ENCODE data around the gene APH1A. TPM values are rescaled to one million over a fixed set of nuclear protein-coding genes. Genes with fewer than 3 reads are reported as not detected.

APH1A gene
- total and polyA plus RNA-seq, 9 of the 15 experiments (the other 6 are each of a cell fraction or from before 2014, with no cell fraction given) = 5.6 to 123 (median 77.0) TPM

DNA sequence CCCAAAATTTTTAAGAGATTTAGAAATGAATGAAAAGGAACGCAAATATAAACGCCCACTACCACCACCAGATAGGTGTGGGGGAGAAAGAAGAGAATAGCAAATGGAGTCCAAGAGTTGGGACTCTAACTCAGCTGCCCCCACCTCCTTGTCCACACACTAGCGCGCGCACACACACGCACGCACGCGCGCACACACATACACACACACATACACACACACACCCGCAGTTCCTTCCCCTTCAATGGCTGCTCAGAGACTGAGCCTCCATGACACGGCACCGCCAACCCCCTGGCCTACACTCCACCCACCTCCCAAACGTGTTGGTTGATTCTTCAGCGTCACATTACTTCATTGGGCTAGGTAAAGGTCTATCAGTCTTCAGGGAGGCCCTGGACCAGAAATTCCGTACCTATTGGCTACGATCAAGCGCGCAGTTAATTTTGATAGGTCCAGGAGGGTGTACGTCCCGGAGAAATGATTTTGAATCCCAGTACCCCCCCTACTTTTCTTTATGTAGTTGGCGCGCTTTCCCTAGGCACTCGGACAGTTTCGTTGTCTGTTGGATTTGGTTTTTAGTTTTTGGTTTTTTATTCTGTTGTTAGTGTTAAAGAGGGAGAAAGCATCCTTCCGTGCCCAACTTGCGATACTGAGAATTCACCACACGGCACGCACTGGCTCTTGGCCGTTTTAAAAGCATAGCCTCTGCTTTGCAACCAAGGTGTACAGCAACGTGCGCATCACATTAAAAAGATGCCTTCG lies 32.8 kb downstream of the APH1A start, which contains the start of gene ANP32E (continued):
- TF ChIP-seq ZZZ3 (IDR thresholded peaks at IDR 0.05) (no peak), ETS2 (tag; IDR thresholded peaks at IDR 0.05; ENCODE audit: borderline replicate concordance, poor library complexity, severe bottlenecking) (no peak), YBX1 (IDR thresholded peaks at IDR 0.05) (no peak), ETV5 (CRISPR knock-in tag; IDR thresholded peaks at IDR 0.05; ENCODE audit: low read depth) (no peak), PHB2 (IDR thresholded peaks at IDR 0.05; ENCODE audit: low read depth) (peak; percentile 45; the same call in 1 of the 2 replicates), ZKSCAN1 (IDR thresholded peaks at IDR 0.05; ENCODE audit: low read depth, low read length) (no peak), ZNF57 (CRISPR knock-in tag; IDR thresholded peaks at IDR 0.05) (no peak), ZNF143 (CRISPR knock-in tag; IDR thresholded peaks at IDR 0.05) (no peak), PTBP1 (IDR thresholded peaks at IDR 0.05; ENCODE audit: low read depth, low read length) (no peak), DMBX1 (CRISPR knock-in tag; IDR thresholded peaks at IDR 0.05; ENCODE audit: borderline replicate concordance) (no peak), PHB (CRISPR knock-in tag; IDR thresholded peaks at IDR 0.05) (no peak), ZNF23 (CRISPR knock-in tag; IDR thresholded peaks at IDR 0.05) (no peak)
- TF ChIP-seq, protein P1, sequence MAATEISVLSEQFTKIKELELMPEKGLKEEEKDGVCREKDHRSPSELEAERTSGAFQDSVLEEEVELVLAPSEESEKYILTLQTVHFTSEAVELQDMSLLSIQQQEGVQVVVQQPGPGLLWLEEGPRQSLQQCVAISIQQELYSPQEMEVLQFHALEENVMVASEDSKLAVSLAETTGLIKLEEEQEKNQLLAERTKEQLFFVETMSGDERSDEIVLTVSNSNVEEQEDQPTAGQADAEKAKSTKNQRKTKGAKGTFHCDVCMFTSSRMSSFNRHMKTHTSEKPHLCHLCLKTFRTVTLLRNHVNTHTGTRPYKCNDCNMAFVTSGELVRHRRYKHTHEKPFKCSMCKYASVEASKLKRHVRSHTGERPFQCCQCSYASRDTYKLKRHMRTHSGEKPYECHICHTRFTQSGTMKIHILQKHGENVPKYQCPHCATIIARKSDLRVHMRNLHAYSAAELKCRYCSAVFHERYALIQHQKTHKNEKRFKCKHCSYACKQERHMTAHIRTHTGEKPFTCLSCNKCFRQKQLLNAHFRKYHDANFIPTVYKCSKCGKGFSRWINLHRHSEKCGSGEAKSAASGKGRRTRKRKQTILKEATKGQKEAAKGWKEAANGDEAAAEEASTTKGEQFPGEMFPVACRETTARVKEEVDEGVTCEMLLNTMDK (IDR thresholded peaks at IDR 0.05; ENCODE audit: borderline replicate concordance, insufficient read depth, low read depth, low read length, poor library complexity, severe bottlenecking) = no peak
- TF ChIP-seq, protein P2, sequence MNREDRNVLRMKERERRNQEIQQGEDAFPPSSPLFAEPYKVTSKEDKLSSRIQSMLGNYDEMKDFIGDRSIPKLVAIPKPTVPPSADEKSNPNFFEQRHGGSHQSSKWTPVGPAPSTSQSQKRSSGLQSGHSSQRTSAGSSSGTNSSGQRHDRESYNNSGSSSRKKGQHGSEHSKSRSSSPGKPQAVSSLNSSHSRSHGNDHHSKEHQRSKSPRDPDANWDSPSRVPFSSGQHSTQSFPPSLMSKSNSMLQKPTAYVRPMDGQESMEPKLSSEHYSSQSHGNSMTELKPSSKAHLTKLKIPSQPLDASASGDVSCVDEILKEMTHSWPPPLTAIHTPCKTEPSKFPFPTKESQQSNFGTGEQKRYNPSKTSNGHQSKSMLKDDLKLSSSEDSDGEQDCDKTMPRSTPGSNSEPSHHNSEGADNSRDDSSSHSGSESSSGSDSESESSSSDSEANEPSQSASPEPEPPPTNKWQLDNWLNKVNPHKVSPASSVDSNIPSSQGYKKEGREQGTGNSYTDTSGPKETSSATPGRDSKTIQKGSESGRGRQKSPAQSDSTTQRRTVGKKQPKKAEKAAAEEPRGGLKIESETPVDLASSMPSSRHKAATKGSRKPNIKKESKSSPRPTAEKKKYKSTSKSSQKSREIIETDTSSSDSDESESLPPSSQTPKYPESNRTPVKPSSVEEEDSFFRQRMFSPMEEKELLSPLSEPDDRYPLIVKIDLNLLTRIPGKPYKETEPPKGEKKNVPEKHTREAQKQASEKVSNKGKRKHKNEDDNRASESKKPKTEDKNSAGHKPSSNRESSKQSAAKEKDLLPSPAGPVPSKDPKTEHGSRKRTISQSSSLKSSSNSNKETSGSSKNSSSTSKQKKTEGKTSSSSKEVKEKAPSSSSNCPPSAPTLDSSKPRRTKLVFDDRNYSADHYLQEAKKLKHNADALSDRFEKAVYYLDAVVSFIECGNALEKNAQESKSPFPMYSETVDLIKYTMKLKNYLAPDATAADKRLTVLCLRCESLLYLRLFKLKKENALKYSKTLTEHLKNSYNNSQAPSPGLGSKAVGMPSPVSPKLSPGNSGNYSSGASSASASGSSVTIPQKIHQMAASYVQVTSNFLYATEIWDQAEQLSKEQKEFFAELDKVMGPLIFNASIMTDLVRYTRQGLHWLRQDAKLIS (CRISPR knock-in tag; IDR thresholded peaks at IDR 0.05) = peak; percentile 98
- TF ChIP-seq, protein P3, sequence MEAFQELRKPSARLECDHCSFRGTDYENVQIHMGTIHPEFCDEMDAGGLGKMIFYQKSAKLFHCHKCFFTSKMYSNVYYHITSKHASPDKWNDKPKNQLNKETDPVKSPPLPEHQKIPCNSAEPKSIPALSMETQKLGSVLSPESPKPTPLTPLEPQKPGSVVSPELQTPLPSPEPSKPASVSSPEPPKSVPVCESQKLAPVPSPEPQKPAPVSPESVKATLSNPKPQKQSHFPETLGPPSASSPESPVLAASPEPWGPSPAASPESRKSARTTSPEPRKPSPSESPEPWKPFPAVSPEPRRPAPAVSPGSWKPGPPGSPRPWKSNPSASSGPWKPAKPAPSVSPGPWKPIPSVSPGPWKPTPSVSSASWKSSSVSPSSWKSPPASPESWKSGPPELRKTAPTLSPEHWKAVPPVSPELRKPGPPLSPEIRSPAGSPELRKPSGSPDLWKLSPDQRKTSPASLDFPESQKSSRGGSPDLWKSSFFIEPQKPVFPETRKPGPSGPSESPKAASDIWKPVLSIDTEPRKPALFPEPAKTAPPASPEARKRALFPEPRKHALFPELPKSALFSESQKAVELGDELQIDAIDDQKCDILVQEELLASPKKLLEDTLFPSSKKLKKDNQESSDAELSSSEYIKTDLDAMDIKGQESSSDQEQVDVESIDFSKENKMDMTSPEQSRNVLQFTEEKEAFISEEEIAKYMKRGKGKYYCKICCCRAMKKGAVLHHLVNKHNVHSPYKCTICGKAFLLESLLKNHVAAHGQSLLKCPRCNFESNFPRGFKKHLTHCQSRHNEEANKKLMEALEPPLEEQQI (IDR thresholded peaks at IDR 0.05) = no peak
- TF ChIP-seq, protein P4, sequence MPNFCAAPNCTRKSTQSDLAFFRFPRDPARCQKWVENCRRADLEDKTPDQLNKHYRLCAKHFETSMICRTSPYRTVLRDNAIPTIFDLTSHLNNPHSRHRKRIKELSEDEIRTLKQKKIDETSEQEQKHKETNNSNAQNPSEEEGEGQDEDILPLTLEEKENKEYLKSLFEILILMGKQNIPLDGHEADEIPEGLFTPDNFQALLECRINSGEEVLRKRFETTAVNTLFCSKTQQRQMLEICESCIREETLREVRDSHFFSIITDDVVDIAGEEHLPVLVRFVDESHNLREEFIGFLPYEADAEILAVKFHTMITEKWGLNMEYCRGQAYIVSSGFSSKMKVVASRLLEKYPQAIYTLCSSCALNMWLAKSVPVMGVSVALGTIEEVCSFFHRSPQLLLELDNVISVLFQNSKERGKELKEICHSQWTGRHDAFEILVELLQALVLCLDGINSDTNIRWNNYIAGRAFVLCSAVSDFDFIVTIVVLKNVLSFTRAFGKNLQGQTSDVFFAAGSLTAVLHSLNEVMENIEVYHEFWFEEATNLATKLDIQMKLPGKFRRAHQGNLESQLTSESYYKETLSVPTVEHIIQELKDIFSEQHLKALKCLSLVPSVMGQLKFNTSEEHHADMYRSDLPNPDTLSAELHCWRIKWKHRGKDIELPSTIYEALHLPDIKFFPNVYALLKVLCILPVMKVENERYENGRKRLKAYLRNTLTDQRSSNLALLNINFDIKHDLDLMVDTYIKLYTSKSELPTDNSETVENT (CRISPR knock-in tag; IDR thresholded peaks at IDR 0.05) = peak; percentile 89

Data from K562 (cell line).